ENCODE results near the gene BICD2.

Gene BICD2

GRCh38 chr9:92730897-92731296 lies 33.7 kb downstream of the BICD2 start:
- H3K9ac ChIP-seq (ENCODE audit: low read depth, low read length, poor library complexity), result no peak overlapping the region
- H4K91ac ChIP-seq (ENCODE audit: low read depth, low read length, poor library complexity), result no peak overlapping the region
- H2BK5ac ChIP-seq (ENCODE audit: low read length), result no peak overlapping the region
- H3K27me3 ChIP-seq (ENCODE audit: control insufficient read depth in 3 of 3, insufficient read depth in 3 of 3, low read depth in 1 of 3, low read length in 3 of 3), result no peaks in the 10 kb centered on the region
- H2BK12ac ChIP-seq (ENCODE audit: low read length), result no peak overlapping the region
- no peak overlapping the region for H3K27ac ChIP-seq (replicated peaks; ENCODE audit: low read length)
- H3K4me3 ChIP-seq (ENCODE audit: low read length in 2 of 2), result no peak overlapping the region
- no peak overlapping the region for H3K14ac ChIP-seq (ENCODE audit: low read length)
- H2AK5ac ChIP-seq (ENCODE audit: low read depth, low read length), result no peak overlapping the region
- H3K79me1 ChIP-seq (ENCODE audit: low read depth, low read length), result peaks cover 8% of the 10 kb centered on the region
- H3K36me3 ChIP-seq (replicated peaks in 1 of 2; ENCODE audit: control insufficient read depth in 2 of 2, insufficient read depth in 2 of 2, low read length in 2 of 2), result peaks cover 16 to 30% of the 10 kb centered on the region in 2 donors
- H3K23ac ChIP-seq (ENCODE audit: low read depth, low read length, poor library complexity), result peak overlapping the region; percentile 1
- peaks cover 7 to 17% of the 10 kb centered on the region in 2 donors for H3K4me1 ChIP-seq (ENCODE audit: control insufficient read depth in 2 of 2, insufficient read depth in 1 of 2, low read depth in 1 of 2, low read length in 2 of 2)
- no peak overlapping the region for H2BK15ac ChIP-seq (ENCODE audit: low read length)
- H2BK120ac ChIP-seq (ENCODE audit: low read depth, low read length), result no peak overlapping the region
- H4K8ac ChIP-seq (ENCODE audit: low read depth, low read length), result no peak overlapping the region
- no peaks in the 10 kb centered on the region for H3K9me3 ChIP-seq (replicated peaks in 1 of 2; ENCODE audit: control insufficient read depth in 2 of 2, insufficient read depth in 1 of 2, low read depth in 1 of 2, low read length in 2 of 2)
- peak overlapping the region; percentile 18 for H3K18ac ChIP-seq (ENCODE audit: low read length)
- no peak overlapping the region for H3K4ac ChIP-seq (ENCODE audit: low read length)
- H2AFZ ChIP-seq (ENCODE audit: low read length), result no peak overlapping the region
- DNase-seq (ENCODE audit: low spot score), result no peak
- H3K4me2 ChIP-seq (ENCODE audit: insufficient read depth, low read length, poor library complexity, severe bottlenecking), result no peak overlapping the region
- no CpG with 5 or more reads among the region's 8 CpGs for WGBS, 2 donors (ENCODE audit: extremely low coverage in 2 of 2, insufficient read length in 2 of 2, insufficient replicate concordance in 1 of 2)

GRCh38 chr9:92729735-92730155 lies 34.9 kb downstream of the BICD2 start:
- Histone ChIP-seq H3K23ac (ENCODE audit: low read depth, low read length, poor library complexity) (no peak overlapping the region), H3K9ac (ENCODE audit: low read depth, low read length, poor library complexity) (peak overlapping the region; percentile 65), H3K9me3 (replicated peaks in 1 of 2; ENCODE audit: control insufficient read depth in 2 of 2, insufficient read depth in 1 of 2, low read depth in 1 of 2, low read length in 2 of 2) (no peaks in the 10 kb centered on the region), H3K4me1 (ENCODE audit: control insufficient read depth in 2 of 2, insufficient read depth in 1 of 2, low read depth in 1 of 2, low read length in 2 of 2) (peaks cover 7 to 8% of the 10 kb centered on the region in 2 donors), H3K4me3 (ENCODE audit: low read length in 2 of 2) (no peak overlapping the region), H2BK15ac (ENCODE audit: low read length) (no peak overlapping the region), H3K18ac (ENCODE audit: low read length) (peak overlapping the region; percentile 51), H2AK5ac (ENCODE audit: low read depth, low read length) (no peak overlapping the region), H3K27ac (replicated peaks; ENCODE audit: low read length) (no peak overlapping the region), H2AFZ (ENCODE audit: low read length) (no peak overlapping the region), H3K4me2 (ENCODE audit: insufficient read depth, low read length, poor library complexity, severe bottlenecking) (no peak overlapping the region), H4K8ac (ENCODE audit: low read depth, low read length) (peak overlapping the region; percentile 72), H2BK12ac (ENCODE audit: low read length) (no peak overlapping the region), H3K14ac (ENCODE audit: low read length) (peak overlapping the region; percentile 40), H2BK5ac (ENCODE audit: low read length) (no peak overlapping the region), H3K27me3 (ENCODE audit: control insufficient read depth in 3 of 3, insufficient read depth in 3 of 3, low read depth in 1 of 3, low read length in 3 of 3) (no peaks in the 10 kb centered on the region), H2BK120ac (ENCODE audit: low read depth, low read length) (no peak overlapping the region), H3K36me3 (replicated peaks in 1 of 2; ENCODE audit: control insufficient read depth in 2 of 2, insufficient read depth in 2 of 2, low read length in 2 of 2) (peaks cover 19 to 41% of the 10 kb centered on the region in 2 donors), H3K4ac (ENCODE audit: low read length) (no peak overlapping the region), H3K79me1 (ENCODE audit: low read depth, low read length) (peaks cover 13% of the 10 kb centered on the region), H4K91ac (ENCODE audit: low read depth, low read length, poor library complexity) (no peak overlapping the region)
- WGBS, 2 donors (ENCODE audit: extremely low coverage in 2 of 2, insufficient read length in 2 of 2, insufficient replicate concordance in 1 of 2), result no CpG with 5 or more reads among the region's 9 CpGs
- no peak for DNase-seq (ENCODE audit: low spot score)

- no peak overlapping the region for H2AFZ ChIP-seq (ENCODE audit: low read length)
- H3K18ac ChIP-seq (ENCODE audit: low read length), result peak overlapping the region; percentile 51
- no peak for DNase-seq (ENCODE audit: low spot score)
- no peak overlapping the region for H2BK5ac ChIP-seq (ENCODE audit: low read length)
- no peak overlapping the region for H3K4me2 ChIP-seq (ENCODE audit: insufficient read depth, low read length, poor library complexity, severe bottlenecking)
- H3K27me3 ChIP-seq (ENCODE audit: control insufficient read depth in 3 of 3, insufficient read depth in 3 of 3, low read depth in 1 of 3, low read length in 3 of 3), result no peaks in the 10 kb centered on the region
- H3K14ac ChIP-seq (ENCODE audit: low read length), result peak overlapping the region; percentile 40
- no peak overlapping the region for H3K4me3 ChIP-seq (ENCODE audit: low read length in 2 of 2)
- peaks cover 7 to 8% of the 10 kb centered on the region in 2 donors for H3K4me1 ChIP-seq (ENCODE audit: control insufficient read depth in 2 of 2, insufficient read depth in 1 of 2, low read depth in 1 of 2, low read length in 2 of 2)
- H2BK120ac ChIP-seq (ENCODE audit: low read depth, low read length), result no peak overlapping the region
- H4K8ac ChIP-seq (ENCODE audit: low read depth, low read length), result no peak overlapping the region
- no CpG with 5 or more reads among the region's 22 CpGs for WGBS, 2 donors (ENCODE audit: extremely low coverage in 2 of 2, insufficient read length in 2 of 2, insufficient replicate concordance in 1 of 2)
- peak overlapping the region; percentile 59 for H3K23ac ChIP-seq (ENCODE audit: low read depth, low read length, poor library complexity)
- no peak overlapping the region for H4K91ac ChIP-seq (ENCODE audit: low read depth, low read length, poor library complexity)
- no peak overlapping the region for H2BK12ac ChIP-seq (ENCODE audit: low read length)
- H2BK15ac ChIP-seq (ENCODE audit: low read length), result no peak overlapping the region
- peaks cover 13% of the 10 kb centered on the region for H3K79me1 ChIP-seq (ENCODE audit: low read depth, low read length)
- H2AK5ac ChIP-seq (ENCODE audit: low read depth, low read length), result peak overlapping the region; percentile 52
- no peak overlapping the region for H3K4ac ChIP-seq (ENCODE audit: low read length)
- peak overlapping the region; percentile 34 for H3K9ac ChIP-seq (ENCODE audit: low read depth, low read length, poor library complexity)
- no peaks in the 10 kb centered on the region for H3K9me3 ChIP-seq (replicated peaks in 1 of 2; ENCODE audit: control insufficient read depth in 2 of 2, insufficient read depth in 1 of 2, low read depth in 1 of 2, low read length in 2 of 2)
- peaks cover 19 to 46% of the 10 kb centered on the region in 2 donors for H3K36me3 ChIP-seq (replicated peaks in 1 of 2; ENCODE audit: control insufficient read depth in 2 of 2, insufficient read depth in 2 of 2, low read length in 2 of 2)
- H3K27ac ChIP-seq (replicated peaks; ENCODE audit: low read length), result no peak overlapping the region
These were observed 35.5 kb downstream of the BICD2 start for GRCh38 chr9:92728831-92729734.

Data from neuronal stem cell (in vitro differentiated cells).